ENCODE data around the gene PDZRN3. TPM values are rescaled to one million over a fixed set of nuclear protein-coding genes. Genes with fewer than 3 reads are reported as not detected.

The PDZRN3 gene
- total RNA-seq, 1 donor from 2014 or later, result 23.9 TPM

GRCh38 chr3:73525591-73525990 is 99.2 kb downstream of the PDZRN3 start:
- no peaks in the 10 kb centered on the region for H3K36me3 ChIP-seq
- intact Hi-C loops (cut with DNase I), result no loop called here
- no peaks in the 10 kb centered on the region for H3K9me3 ChIP-seq
- ATAC-seq (no peak), DNase-seq (no peak)
- no peak overlapping the region for H3K4me3 ChIP-seq
- H3K27me3 ChIP-seq, result peaks cover 7% of the 10 kb centered on the region
- H3K27ac ChIP-seq, result no peak overlapping the region
- TF ChIP-seq, protein P1, sequence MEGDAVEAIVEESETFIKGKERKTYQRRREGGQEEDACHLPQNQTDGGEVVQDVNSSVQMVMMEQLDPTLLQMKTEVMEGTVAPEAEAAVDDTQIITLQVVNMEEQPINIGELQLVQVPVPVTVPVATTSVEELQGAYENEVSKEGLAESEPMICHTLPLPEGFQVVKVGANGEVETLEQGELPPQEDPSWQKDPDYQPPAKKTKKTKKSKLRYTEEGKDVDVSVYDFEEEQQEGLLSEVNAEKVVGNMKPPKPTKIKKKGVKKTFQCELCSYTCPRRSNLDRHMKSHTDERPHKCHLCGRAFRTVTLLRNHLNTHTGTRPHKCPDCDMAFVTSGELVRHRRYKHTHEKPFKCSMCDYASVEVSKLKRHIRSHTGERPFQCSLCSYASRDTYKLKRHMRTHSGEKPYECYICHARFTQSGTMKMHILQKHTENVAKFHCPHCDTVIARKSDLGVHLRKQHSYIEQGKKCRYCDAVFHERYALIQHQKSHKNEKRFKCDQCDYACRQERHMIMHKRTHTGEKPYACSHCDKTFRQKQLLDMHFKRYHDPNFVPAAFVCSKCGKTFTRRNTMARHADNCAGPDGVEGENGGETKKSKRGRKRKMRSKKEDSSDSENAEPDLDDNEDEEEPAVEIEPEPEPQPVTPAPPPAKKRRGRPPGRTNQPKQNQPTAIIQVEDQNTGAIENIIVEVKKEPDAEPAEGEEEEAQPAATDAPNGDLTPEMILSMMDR (IDR thresholded peaks at IDR 0.05), result no peak
- no peaks in the 10 kb centered on the region for H3K4me1 ChIP-seq

DNA sequence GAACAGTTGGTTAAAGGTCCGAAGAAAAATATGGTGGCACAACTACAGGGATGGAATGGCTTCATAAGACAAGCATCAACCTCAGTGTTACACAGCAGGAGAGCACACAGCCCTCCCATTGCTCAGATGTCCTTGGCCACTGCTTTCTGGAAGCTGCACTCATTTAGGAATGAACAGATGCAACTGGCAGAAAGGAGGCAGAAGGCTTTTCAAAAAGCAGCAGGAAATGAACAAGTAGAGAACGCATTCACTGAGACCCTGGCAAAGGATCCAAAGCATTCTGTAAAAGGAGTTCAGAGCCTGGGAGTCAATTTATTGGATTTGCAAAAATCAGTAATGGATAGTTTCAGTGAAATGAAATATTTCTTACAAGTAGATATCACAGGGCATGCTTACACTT is 101.1 kb downstream of the PDZRN3 start:
- Histone ChIP-seq H3K9me3 (no peaks in the 10 kb centered on the region), H3K27ac (no peak overlapping the region), H3K4me3 (no peak overlapping the region), H3K4me1 (no peaks in the 10 kb centered on the region), H3K27me3 (peaks cover 7% of the 10 kb centered on the region), H3K36me3 (no peaks in the 10 kb centered on the region)
- TF ChIP-seq, protein P1 (IDR thresholded peaks at IDR 0.05), result no peak
- ATAC-seq, result no peak
- intact Hi-C loops (cut with DNase I), result no loop called here
- DNase-seq, result no peak

- Histone ChIP-seq H3K27ac (peak overlapping the region; percentile 32), H3K27me3 (peaks cover 7% of the 10 kb centered on the region), H3K9me3 (no peaks in the 10 kb centered on the region), H3K4me3 (no peak overlapping the region), H3K4me1 (no peaks in the 10 kb centered on the region), H3K36me3 (no peaks in the 10 kb centered on the region)
- DNase-seq, result no peak
- intact Hi-C loops (cut with DNase I), result no loop called here
- TF ChIP-seq, protein P1 (IDR thresholded peaks at IDR 0.05), result no peak
- ATAC-seq, result no peak
These were observed 102.9 kb downstream of the PDZRN3 start for GRCh38 chr3:73521734-73522336.

DNA sequence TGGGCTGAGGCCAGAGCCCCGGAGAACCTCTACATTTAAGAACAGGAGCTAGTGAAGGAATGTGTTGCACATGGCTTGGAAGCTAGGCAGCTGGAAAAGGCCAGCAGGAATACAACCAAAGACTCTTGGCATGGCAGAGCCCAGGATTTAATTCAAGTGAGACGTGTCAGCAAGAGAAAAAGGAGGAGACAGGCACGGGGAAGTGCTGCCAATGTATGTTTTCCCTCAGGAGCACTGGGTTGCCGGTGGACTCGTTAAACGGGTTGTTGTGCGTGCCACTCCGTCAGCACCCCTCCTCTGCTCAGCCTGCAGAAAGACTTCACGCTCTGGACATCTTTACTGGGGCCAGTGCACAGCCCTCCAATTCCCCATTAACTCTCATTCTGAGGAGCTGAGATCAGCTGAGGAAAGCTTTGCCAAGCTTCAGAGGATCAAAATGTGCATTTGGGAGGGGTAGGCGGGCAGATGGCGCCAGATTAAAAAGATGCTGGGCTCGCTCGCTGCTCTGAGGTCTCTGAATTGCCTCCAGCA is 103.7 kb downstream of the PDZRN3 start:
- H3K27ac ChIP-seq, result no peak overlapping the region
- H3K4me3 ChIP-seq, result no peak overlapping the region
- ATAC-seq, result peak; percentile 13

DNA sequence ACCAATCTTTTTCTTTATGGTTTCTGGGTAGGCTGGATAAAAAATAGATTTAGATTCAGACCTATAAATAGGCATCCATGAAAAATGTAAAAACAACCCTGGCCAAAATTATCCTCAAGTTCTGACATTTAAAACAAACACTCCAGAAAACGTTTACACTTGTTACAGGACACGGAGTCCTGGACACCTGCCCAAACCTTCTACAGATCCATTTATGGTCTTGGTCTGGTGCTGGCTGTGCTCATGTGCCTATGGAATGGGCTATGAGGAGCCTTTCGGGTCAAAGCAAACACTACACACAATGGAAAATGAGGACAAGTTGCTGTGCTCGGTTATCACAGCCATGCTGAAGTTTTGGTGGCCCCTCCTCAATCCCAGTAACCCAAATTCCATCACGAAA is 108.1 kb downstream of the PDZRN3 start:
- peaks cover 6% of the 10 kb centered on the region for H3K4me1 ChIP-seq
- DNase-seq (no peak), ATAC-seq (peak; percentile 80)
- peak overlapping the region; percentile 34 for H3K27ac ChIP-seq
- H3K27me3 ChIP-seq, result no peaks in the 10 kb centered on the region
- no peaks in the 10 kb centered on the region for H3K36me3 ChIP-seq
- TF ChIP-seq, protein P1 (IDR thresholded peaks at IDR 0.05), result no peak
- H3K4me3 ChIP-seq, result no peak overlapping the region
- intact Hi-C loops (cut with DNase I), result loop anchor here (10.0 kb wide), 1 partner anchor 328 kb away; no protein-coding TSS in a partner anchor
- H3K9me3 ChIP-seq, result no peaks in the 10 kb centered on the region

More for the DNA sequence above, 103.7 kb downstream of the PDZRN3 start:
- no peak for DNase-seq
- Histone ChIP-seq H3K36me3 (no peaks in the 10 kb centered on the region), H3K27me3 (peaks cover 7% of the 10 kb centered on the region), H3K4me1 (peaks cover 6% of the 10 kb centered on the region), H3K9me3 (no peaks in the 10 kb centered on the region)
- intact Hi-C loops (cut with DNase I), result no loop called here
- TF ChIP-seq, protein P1 (IDR thresholded peaks at IDR 0.05), result no peak
